Osteoblast (primary cell): Measurements from ENCODE around the gene RABEP1. TPM values are rescaled to one million over a fixed set of nuclear protein-coding genes. Genes with fewer than 3 reads are reported as not detected.
A peak's percentile ranks its signal among the peaks of the same experiment; 100 is the strongest.

Source experiments
- DNase-seq: peaks from one replicate; pipeline ENCODE4 v3.0.0; 2011; ENCODE audit warnings: low spot score, mixed read lengths; ENCODE audit not compliant: insufficient read length; ENCODE audit errors: missing footprints
- H2AFZ ChIP-seq: 2 replicates; pipeline ENCODE4 v1.6.0; 2011; ENCODE audit warnings: mild to moderate bottlenecking, low read length
- H3K27ac ChIP-seq: 2 replicates; pipeline ENCODE4 v1.5.1; 2011; ENCODE audit warnings: mild to moderate bottlenecking, low read depth, low read length, moderate library complexity
- H3K27me3 ChIP-seq: 2 replicates; pipeline ENCODE4 v1.6.0; 2012; ENCODE audit warnings: mild to moderate bottlenecking, control low read depth, inconsistent platforms, low read length, moderate library complexity; ENCODE audit not compliant: insufficient read depth
- H3K36me3 ChIP-seq: 2 replicates; pipeline ENCODE4 v1.5.1; 2011; ENCODE audit warnings: mild to moderate bottlenecking, low read length, control low read depth, moderate library complexity; ENCODE audit not compliant: insufficient read depth
- H3K4me1 ChIP-seq: 2 replicates; pipeline ENCODE4 v1.5.1; 2011; ENCODE audit warnings: mild to moderate bottlenecking, low read length, control low read depth, moderate library complexity; ENCODE audit not compliant: insufficient read depth
- H3K4me2 ChIP-seq: 2 replicates; pipeline ENCODE4 v1.6.0; 2011; ENCODE audit warnings: mild to moderate bottlenecking, low read length; ENCODE audit not compliant: insufficient read depth
- H3K4me3 ChIP-seq: fragments of 200-600 bp; sonication (generic); 3 replicates; pipeline ENCODE4 v1.5.1; 2012; ENCODE audit warnings: mild to moderate bottlenecking, low read length, inconsistent platforms; ENCODE audit not compliant: insufficient read depth
- H3K79me2 ChIP-seq: 2 replicates; pipeline ENCODE4 v1.6.0; 2012; ENCODE audit warnings: mild to moderate bottlenecking, low read length, control low read depth, inconsistent platforms; ENCODE audit not compliant: insufficient read depth
- H3K9me3 ChIP-seq: 2 replicates; pipeline ENCODE4 v1.5.1; 2011; ENCODE audit warnings: low read depth, low read length, control low read depth
- H4K20me1 ChIP-seq: 2 replicates; pipeline ENCODE4 v1.6.0; 2012; ENCODE audit warnings: mild to moderate bottlenecking, low read length, control low read depth; ENCODE audit not compliant: insufficient read depth
- CTCF ChIP-seq: IDR thresholded peaks from 2 replicates; pipeline ENCODE4 v1.5.1; 2011; ENCODE audit warnings: mild to moderate bottlenecking, low read depth, low read length, moderate library complexity; ENCODE audit errors: extremely low read depth
- total RNA-seq: library from RNA; depleted of rRNA; stranded (reverse); fragments of >200 nt; gene quantifications from 2 replicates; pipeline ENCODE4 v1.2.3, GENCODE V29; 2012

The RABEP1 gene
- total RNA-seq, 1 donor: 59.4 TPM

GRCh38 chr17:5269241-5269960, 12.7 kb upstream of the RABEP1 start:
- no peak overlapping the region for H3K4me3 ChIP-seq
- no peaks in the 10 kb centered on the region for H3K9me3 ChIP-seq
- peaks cover 4% of the 10 kb centered on the region for H3K4me1 ChIP-seq
- no peaks in the 10 kb centered on the region for H3K27me3 ChIP-seq
- no peak overlapping the region for H2AFZ ChIP-seq
- no peak for TF ChIP-seq CTCF
- no peak for DNase-seq
- H3K79me2 ChIP-seq: no peaks in the 10 kb centered on the region
- no peak overlapping the region for H3K27ac ChIP-seq
- H3K36me3 ChIP-seq: no peaks in the 10 kb centered on the region
- H4K20me1 ChIP-seq: no peaks in the 10 kb centered on the region
- no peak overlapping the region for H3K4me2 ChIP-seq

- Histone ChIP-seq H2AFZ (peak overlapping the region; percentile 42), H3K9me3 (no peaks in the 10 kb centered on the region), H3K4me3 (no peak overlapping the region), H4K20me1 (no peaks in the 10 kb centered on the region), H3K4me1 (peaks cover 4% of the 10 kb centered on the region), H3K27me3 (no peaks in the 10 kb centered on the region), H3K4me2 (no peak overlapping the region), H3K27ac (no peak overlapping the region), H3K79me2 (no peaks in the 10 kb centered on the region), H3K36me3 (no peaks in the 10 kb centered on the region)
- DNase-seq: no peak
- TF ChIP-seq CTCF: no peak
Observed at GRCh38 chr17:5272322-5272721, 9.8 kb upstream of the RABEP1 start.

- no peaks in the 10 kb centered on the region for H3K9me3 ChIP-seq
- peak; percentile 25 for DNase-seq
- peak overlapping the region; percentile 40 for H3K27ac ChIP-seq
- H3K36me3 ChIP-seq: no peaks in the 10 kb centered on the region
- H3K27me3 ChIP-seq: no peaks in the 10 kb centered on the region
- TF ChIP-seq CTCF: no peak
- peaks cover 19% of the 10 kb centered on the region for H3K4me1 ChIP-seq
- peaks cover 37% of the 10 kb centered on the region for H4K20me1 ChIP-seq
- peak overlapping the region; percentile 65 for H2AFZ ChIP-seq
- H3K4me3 ChIP-seq: peak overlapping the region; percentile 78
- peak overlapping the region; percentile 89 for H3K4me2 ChIP-seq
- peaks cover 55% of the 10 kb centered on the region for H3K79me2 ChIP-seq
Observed at GRCh38 chr17:5282642-5283217, 646 bp downstream of the RABEP1 start.

GRCh38 chr17:5283571-5284315, 1.7 kb downstream of the RABEP1 start:
- Histone ChIP-seq H3K79me2 (peaks cover 66% of the 10 kb centered on the region), H3K4me2 (peak overlapping the region; percentile 89), H3K27ac (no peak overlapping the region), H3K9me3 (no peaks in the 10 kb centered on the region), H2AFZ (no peak overlapping the region), H3K4me3 (peak overlapping the region; percentile 78), H3K36me3 (no peaks in the 10 kb centered on the region), H3K4me1 (peaks cover 19% of the 10 kb centered on the region), H3K27me3 (no peaks in the 10 kb centered on the region), H4K20me1 (peaks cover 37% of the 10 kb centered on the region)
- no peak for TF ChIP-seq CTCF
- no peak for DNase-seq
